GM19467 (cell line): Measurements from ENCODE around the gene LAMA3.

Experiments
- ATAC-seq: cut with Tn5 transposase; IDR thresholded peaks from one replicate; pipeline ENCODE4 v1.9.1; 2021; ENCODE audit warnings: mild to moderate bottlenecking, moderate library complexity; ENCODE audit not compliant: unreplicated experiment

The LAMA3 gene

DNA sequence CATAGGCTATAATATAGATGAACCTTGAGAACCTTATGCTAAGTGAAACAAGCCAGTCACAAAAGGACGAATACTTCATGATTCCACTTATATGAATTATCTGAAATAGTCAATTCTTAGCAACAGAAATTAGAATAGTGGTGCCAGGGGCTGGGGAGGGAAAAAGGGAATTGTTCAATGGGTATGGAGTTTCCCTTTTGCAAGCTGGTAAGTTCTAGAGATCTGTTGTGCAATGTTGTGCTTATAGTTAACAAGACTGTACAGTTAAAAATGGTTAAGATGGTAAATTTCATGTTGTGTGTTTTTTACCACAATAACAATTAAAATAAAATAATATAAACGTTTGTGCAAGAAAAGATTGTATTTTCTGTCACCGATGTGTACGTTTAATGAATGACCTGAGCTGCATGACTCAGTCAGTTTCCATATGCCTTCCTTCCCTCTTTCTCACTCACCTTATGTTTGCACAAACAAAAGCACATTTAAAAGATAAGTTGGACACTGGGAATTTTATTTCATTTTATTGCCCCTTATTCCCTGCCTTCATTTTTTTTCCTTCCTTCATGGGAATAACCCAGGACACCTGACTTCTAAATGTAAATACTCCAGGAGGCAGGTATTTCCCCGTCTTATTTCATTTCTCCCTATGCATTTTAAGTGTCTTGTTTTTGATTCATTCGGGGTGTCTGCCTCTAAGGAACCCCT, 181.6 kb downstream of the LAMA3 start:
- ATAC-seq: no peak

DNA sequence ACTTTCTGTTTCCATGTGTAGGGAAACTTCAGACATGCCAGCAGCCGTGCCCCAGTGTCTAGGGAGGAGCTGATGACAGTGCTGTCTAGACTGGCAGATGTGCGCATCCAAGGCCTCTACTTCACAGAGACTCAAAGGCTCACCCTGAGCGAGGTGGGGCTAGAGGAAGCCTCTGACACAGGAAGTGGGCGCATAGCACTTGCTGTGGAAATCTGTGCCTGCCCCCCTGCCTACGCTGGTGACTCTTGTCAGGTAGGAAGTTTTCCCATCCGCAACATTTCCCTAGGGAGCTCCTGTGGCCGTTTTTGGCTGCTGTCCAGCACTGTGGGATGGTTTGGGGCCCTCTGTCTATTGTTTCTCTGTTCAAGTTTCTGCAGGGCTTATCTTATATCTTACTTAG, 182.2 kb downstream of the LAMA3 start:
- peak; percentile 63 for ATAC-seq

DNA sequence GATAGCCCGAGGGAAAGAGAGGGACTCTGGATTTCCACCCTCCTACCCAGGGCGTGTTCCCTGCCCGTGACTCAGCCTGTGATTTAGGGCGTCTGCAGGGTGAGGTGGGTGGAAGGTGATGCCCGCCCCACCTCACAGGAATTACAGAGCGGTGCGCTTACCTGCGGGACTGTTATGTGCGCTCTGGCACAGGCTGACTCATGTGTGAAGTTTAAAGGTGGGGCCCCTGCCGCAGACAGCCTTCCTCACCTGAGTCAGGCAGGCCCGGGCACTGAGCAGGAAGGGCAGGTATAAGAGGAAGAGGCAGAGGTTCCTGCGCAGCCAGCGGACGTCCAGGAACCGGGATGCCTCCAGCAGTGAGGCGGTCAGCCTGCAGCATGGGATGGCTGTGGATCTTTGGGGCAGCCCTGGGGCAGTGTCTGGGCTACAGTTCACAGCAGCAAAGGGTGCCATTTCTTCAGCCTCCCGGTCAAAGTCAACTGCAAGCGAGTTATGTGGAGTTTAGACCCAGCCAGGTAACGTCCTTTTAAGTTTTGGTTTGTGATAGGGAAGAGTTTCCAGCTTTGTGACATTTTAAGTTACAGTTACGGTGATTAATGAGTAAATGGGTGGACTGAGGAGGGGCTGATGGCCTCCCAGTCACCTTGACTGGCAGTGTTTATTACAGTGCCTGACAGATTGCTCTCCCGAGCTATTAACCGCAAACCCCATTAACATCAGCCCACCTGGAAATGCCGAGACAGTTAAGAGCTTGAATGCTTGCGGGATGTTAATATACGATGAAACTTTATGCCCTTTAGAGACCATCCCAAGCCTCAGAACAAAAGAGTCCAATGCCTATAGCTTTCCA, 183.7 kb downstream of the LAMA3 start:
- ATAC-seq: no peak

DNA sequence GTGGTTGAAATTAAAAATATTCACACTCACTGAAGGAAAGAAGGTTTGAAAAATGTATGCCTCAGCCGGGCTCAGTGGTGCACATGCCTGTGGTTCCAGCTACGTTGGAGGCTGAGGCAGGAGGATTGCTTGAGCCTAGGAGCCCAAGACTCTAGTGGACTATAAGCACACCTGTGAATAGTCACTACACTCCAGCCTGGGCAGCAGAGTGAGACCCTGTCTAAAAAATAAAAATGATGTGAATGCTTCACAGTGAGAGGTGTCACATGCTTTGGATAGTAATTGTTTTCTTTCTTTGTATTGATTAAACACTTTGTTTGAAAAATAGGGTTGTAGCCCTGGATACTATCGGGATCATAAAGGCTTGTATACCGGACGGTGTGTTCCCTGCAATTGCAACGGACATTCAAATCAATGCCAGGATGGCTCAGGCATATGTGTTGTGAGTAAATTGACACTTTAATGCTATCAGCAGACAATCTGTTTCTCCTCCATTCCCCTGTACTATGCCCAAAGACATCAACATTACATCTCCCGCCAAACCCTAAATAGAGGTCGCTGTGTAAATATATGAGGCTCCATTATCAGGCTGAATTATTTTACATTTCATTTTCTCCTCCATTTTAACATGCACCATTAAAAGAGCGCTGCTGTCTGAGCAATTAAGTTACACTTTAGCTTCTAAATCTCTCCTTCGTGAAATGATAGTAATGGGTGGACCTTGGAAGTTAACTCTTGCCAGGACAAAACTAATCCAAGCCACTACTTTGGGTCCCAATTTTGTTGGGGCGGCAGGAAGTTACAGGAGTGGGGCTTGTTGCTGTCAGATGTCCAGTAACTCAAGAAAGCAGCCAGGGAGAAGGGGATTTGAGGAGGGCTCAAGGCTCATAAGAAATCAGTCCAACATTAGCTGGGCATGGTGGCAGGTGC, 187.0 kb downstream of the LAMA3 start:
- no peak for ATAC-seq

DNA sequence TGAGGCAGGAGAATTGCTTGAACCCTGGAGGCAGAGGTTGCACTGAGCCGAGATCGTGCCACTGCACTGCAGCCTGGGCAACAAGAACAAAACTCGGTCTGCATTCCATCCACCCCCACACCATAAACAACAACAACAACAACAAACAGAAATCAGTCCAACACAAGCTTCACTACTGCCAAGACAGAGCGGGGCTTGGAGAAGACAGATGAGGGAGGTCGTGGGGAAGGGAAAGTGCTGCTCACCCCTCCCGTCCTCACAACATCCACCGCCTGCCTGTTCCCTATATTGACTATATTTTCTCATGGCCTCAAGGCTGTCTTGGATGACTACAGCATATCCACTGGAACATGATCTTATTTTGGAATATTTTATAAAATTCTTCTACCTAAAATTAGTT, 187.7 kb downstream of the LAMA3 start:
- no peak for ATAC-seq

DNA sequence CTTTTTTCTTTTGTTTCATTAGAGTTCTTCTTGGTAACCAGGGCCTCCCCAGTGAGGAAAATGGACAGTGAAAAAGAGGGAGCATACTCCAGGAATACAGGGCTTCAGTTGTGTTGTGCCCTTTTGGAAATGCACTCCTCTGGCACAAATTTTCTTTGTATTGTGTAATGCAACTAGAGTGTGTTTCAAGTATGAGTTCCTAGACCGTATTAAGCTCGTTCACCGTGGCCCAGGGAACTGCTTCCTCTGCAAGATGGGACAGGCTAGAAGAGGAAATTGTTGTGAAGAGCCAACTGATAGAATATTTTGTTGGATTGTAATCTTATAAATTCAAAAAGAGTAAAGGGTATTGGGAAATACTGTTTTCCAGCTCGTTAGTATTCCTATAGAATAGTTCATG, 188.1 kb downstream of the LAMA3 start:
- no peak for ATAC-seq

DNA sequence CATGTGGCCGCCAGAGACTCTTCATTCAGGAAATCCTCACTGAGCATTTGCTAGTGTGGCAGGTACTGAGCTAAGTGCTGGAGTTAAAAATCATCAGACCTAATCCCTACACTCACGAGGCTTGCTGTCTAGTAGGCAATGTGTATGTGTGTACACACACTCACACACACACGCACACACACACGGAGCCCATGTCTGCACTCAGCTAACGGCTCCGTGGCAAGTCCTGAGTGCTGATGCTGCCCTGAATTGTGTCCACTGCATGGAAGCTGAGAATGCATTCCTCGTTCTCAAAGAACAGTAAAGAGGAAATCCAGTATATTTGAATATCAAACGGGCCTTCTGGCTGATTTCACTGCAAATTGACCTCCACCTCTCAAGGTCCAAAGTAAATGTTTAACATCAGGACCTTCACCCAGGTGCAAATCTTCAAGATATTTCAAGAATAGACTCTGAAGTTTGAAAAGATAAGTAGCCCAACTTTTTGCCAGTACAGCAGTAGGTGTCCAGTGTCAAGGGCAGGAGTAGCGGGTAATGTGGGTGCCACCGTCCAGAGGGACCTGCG, 189.2 kb downstream of the LAMA3 start:
- no peak for ATAC-seq

DNA sequence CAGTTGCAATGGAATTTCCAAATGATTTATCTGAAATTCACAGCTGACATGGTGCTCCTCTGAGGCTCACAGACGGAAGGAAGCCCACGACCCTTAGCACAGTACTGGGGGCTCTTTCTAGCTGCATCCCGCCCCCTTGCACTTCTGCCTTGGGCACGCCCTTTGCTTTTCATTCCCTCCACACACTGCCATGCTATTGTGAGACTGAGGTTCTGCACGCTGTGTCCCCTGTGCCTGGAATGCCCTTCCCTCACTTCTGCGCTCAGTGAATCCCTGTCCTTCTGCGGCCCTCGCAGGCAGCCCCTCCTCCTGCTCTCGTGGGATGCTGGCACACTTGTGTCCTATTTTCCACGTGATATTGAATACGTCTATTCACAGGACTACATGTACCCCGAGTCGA, 189.9 kb downstream of the LAMA3 start:
- ATAC-seq: no peak

DNA sequence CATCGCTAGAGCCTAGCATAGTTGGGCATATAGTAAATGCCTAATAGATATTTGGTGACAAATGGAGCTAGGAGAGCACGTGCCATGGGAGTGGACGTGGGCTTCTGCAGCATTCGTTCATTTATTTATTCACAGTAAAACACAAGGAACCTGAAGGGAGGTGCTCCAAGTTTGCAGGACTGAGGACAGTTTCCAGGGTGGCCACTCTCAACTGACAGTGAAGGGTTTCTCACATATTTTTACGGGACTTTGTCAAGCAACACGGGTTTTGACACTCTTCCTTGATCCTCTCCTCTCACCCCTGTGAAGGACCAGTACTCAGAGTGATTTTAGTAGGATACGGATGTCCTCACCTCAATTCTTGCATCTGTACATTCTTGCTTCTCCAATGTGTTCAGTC, 190.3 kb downstream of the LAMA3 start:
- ATAC-seq: no peak

DNA sequence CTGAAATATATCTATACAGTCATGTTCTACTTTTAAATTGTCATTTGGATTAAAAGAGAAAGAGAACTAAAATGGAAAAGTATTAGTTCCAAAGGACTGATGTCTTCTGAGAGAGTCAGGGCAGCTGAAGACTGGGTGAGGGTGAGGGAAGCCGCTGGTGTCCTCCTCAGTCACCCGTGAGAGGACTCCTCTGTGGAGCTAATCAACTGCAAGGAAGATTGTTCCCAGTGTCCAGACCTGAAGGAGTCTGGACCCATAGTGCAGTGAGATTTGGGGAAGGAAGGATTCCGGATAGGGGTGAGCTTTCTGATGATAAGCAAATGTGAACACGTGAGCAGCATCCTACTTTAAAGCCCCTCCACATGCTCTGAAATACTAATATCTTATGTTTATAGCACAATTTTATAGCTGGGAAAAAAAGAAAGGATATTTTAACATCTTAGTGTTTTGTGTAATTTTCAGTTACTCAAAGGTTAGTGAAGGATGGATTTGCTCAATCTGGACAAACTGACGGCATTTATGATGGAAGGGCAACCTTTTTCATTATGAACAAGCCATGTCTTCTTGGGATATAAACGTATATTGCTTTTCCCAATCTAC, 190.8 kb downstream of the LAMA3 start:
- no peak for ATAC-seq

DNA sequence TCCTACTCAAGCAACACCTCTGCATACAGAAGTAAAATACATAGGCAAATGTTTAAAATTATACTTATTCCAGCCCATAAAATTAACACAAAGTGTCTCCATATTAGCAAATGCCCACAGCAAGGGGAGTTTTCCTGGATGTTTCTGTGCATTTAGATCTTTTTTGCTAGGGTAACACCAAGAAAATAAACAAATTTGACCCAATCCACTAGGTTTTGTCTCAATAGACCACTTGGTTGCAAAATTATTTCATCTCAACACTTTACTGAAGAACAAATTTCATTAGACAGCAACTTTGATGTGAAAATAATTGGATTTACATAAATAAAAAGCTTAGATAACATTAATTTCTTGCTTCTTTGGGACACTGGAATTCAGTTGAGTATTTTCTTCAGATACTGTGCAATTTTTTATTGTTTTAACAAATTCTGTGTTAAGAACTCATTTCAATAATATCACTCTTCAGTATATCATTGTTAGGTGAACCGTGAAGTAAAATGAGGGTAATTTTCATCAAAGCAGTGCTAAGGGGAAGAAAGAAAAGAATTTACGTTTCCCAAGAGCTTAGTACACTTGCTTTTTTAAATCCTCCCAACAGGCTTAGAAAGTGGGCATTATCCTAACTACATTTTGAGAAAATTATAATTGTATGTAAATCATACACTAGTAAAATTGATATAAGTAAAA, 191.8 kb downstream of the LAMA3 start:
- ATAC-seq: no peak

DNA sequence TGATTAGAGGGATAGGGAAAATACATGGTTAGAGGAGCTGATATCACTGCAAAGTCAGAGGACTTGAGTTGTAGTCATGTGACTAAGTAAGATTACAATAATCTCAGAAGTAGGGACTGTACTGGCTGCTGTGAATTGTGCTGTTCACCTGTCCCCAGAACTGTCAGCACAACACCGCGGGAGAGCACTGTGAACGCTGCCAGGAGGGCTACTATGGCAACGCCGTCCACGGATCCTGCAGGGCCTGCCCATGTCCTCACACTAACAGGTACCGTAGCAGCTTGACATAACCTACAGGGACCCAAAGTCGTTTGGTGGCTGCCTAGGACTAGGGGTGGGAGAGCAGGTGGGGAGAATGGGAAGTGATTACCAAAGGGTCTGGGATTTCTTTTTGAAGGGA, 192.5 kb downstream of the LAMA3 start:
- no peak for ATAC-seq

DNA sequence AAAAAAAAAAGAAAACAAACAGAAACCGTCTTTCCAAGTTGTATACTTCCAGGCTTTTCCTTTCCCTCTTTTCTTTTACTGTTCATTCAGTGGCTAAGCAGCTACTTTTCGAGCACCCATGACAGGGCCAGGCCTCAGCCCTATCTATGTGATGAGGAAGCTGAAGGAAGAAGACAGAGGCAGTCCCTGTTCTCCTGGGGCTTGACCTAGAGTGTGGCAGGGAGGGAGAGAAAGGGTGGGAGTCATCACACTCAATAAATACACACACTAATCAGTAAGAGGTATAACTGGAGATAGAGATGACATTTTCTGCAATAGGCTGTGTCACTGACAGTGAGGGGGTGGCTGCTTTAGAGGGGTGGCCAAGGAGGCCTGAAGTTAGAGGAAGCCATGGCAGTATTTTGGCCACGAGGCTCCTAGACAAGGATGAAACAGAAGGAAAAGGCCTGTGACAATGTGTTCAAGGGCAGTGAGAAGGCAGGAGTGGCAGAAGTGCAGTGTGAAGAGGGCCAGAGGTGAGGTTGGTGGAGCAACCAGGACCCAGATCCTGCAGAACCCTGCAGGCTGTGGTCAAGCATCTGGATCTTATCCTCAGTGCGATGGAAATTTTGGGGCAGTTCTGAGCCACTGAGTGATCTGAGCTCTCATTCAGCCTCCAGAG, 193.5 kb downstream of the LAMA3 start:
- ATAC-seq: no peak

DNA sequence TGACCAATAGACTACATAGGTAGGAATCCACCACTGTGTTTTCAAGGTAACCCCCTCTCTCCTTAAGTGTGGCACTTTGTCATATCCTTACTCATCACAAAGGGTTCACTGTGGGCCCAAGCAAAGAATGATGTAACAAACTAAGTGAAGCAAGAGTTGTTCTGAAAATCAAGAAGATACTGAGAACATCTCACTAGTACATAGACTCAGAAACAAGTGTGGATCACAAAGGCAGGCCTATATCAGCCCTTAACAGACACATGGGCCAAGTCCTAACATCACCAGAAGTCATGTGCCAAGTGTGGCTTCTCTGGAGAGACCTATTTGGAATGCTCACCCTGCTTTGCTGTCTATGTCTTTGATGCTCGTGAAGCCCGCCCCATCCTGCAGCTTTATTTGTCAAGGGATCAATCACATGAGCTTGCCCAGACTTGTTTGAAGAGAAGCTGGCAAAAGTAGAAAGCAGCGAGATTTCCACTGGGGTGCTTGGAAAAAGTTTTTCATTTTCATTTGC, 194.1 kb downstream of the LAMA3 start:
- ATAC-seq: no peak

DNA sequence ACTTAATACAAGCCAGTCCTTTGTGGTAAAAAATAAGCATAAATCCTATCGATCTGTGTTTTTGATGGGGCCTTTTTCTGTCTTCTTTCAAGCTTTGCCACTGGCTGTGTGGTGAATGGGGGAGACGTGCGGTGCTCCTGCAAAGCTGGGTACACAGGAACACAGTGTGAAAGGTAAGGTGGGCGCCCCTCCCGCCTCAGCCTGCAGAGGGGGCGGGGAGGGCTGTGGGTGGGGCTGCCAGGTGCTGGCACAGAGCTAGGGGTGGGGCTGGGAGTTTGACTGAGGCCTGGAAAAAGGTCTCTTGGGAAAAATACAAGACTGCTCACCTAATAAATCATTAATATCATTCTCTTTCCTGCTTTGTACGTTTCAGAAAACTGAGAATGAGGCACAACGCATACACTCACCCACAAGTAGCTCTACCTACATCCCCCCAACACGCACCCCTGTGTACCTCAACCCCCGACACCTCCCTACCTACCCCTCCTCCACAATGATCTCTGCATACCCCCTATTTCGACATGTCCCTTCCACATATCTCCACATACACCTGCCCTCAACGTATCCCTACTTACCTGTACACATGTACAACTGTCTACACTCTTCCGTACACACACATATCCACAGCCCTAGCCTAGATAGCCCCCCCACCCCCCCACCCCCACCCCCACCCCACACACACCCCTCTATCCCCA, 195.6 kb downstream of the LAMA3 start:
- ATAC-seq: no peak

DNA sequence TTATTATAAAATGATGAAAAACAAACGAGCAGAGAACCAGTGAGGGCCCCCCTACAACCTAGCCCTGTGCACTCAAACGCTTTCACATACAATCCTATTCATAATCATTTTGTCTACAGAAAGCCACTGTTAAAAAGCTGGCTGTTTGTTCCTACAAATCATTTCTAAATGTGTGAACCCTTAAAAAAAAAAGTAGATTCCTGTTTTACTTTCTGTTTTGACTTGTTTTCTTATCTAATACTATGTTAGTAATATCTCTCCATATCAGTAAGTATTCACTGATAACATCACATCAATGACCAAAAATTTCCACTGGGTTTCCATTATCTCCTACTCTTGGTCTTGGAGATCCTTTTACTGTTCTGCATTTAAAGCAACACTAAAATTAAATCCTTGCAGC, 196.5 kb downstream of the LAMA3 start:
- ATAC-seq: no peak

DNA sequence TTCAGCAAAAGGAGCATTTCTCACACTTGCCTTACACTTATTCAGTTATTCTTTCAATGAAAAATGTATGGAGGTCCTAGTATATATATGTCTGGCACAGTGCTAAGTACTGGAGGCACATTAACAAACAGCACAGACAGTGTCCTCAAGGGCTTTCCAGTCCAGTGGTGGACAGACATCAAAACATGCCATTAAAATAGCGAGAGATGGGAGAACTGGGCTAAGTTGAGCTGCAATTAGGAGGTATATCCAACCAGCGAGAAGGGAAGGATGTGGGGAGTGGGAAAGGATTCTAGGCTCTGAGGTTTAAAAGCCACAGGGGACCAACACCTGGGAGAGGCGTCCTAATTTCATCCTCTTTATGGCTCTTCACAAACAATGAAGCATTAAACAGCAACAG, 197.8 kb downstream of the LAMA3 start:
- ATAC-seq: no peak

DNA sequence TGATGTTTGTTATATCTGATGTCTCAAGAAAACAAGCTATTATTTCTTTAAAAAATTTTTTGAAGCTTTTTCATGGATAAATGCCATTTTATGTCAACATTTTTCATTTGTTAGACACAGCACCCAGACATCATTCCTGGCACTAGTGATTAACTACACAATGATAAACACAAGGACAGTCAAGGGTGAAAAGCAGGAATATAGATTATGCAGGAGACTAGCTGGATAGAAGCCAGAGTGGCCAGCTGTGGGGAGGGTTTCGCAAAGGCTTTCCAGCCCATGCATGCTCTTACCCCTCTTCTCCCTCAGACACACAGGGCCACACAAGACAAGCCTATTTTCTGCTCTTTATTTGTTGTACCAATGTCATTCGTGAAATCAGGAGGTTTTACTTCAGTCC, 198.2 kb downstream of the LAMA3 start:
- ATAC-seq: no peak

DNA sequence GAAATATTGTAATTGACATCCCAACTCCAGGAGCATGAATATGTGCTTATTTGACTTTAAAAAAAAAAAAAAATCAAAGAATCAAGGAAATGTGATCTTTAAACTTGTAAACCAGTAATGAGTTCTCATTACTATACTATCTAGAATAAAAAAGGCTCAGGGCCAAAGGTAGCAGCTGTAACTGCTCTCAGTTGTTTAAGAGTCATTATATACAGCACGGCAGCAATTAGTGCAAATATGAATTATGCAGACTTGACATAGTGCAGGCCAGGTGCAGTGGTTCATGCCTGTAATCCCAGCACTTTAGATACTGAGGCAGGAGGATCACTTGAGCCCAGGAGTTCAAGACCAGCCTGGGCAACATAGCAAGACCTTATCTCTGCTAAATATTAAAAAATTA, 199.6 kb downstream of the LAMA3 start:
- no peak for ATAC-seq
